ENCODE data around the gene OR13H1.

- no peak for TF ChIP-seq CTCF (conservative IDR thresholded peaks at IDR 0.05 in 1 of 2, IDR thresholded peaks at IDR 0.05 in 1 of 2; ENCODE audit: low read depth in 1 of 2, low read length in 2 of 2)
- no peak for TF ChIP-seq EZH2 (IDR thresholded peaks at IDR 0.05; ENCODE audit: low read length, missing control alignments)
Measured at GRCh38 chrX:131588995-131589394, 45.1 kb downstream of the OR13H1 start.
